HepG2 (cell line): ENCODE results near the gene KANSL1.

Source experiments
- CEBPB ChIP-seq: IDR thresholded peaks from 2 replicates; pipeline ENCODE4 v1.6.1; 2011; ENCODE audit warnings: low read depth, low read length, improper control_type of control experiment, borderline replicate concordance
- TCF7 ChIP-seq: sonication (generic); IDR thresholded peaks from 2 replicates; pipeline ENCODE4 v1.6.1; 2016; ENCODE audit warnings: antibody characterized with exemption, low read depth
- ZNF282 ChIP-seq: fragments of 450-650 bp; IDR thresholded peaks from 2 replicates; pipeline ENCODE4 v1.6.1; 2018; ENCODE audit not compliant: partially characterized antibody
- ZNF772 ChIP-seq: sonication (generic); formaldehyde crosslinking; IDR thresholded peaks from 2 replicates; pipeline ENCODE4 v1.5.0; 2020; ENCODE audit warnings: mild to moderate bottlenecking, missing genetic modification reagents
- TF ChIP-seq, protein P1 (sequence below): sonication (generic); formaldehyde crosslinking; IDR thresholded peaks from 2 replicates; pipeline ENCODE4 v1.5.0; 2020; ENCODE audit warnings: mild to moderate bottlenecking, missing genetic modification reagents, moderate library complexity
- TF ChIP-seq, protein P2 (sequence below): sonication (generic); formaldehyde crosslinking; IDR thresholded peaks from 2 replicates; pipeline ENCODE4 v1.5.0; 2020; ENCODE audit warnings: missing genetic modification reagents

DNA sequence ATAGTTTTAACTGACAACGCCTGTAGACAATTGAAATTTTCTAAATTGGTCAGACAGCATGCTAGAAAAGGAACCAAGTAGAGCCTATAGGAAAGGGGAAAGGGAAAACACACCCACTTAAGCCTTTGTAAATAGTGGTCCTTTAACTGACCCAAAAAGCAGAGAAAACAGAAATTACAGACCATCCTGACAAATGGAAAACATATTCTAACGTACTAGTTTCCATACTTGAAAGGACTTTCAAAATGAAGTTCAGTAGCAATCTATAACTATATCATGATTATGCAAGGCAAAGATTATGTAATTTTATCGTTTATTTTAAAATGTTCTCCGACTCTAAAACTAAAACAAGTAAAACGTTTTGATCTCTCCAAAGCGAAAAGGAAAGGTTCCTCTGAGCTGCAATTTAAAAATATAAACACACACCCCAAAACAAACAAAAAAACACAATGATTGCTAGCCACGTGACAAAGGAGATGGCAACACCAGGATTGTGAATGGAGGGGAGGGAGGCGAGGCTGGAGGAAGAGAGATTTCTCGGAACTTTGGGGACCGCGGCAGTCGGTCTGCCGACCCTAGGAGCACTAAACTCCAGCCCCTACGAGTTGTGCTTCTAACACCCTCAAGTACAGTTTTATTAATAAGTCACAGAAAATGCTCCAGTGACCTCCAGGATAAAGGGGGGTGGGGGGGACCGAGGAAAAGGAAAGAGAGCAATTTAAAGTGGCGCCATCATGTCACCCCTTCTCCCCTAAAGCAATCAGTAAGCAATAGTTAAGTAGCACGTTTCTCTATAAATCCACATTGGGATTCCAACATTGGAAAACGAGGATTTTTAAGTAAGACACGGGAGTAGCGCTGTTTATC is 1.7 kb downstream of the KANSL1 start:
- TF ChIP-seq, protein P1, sequence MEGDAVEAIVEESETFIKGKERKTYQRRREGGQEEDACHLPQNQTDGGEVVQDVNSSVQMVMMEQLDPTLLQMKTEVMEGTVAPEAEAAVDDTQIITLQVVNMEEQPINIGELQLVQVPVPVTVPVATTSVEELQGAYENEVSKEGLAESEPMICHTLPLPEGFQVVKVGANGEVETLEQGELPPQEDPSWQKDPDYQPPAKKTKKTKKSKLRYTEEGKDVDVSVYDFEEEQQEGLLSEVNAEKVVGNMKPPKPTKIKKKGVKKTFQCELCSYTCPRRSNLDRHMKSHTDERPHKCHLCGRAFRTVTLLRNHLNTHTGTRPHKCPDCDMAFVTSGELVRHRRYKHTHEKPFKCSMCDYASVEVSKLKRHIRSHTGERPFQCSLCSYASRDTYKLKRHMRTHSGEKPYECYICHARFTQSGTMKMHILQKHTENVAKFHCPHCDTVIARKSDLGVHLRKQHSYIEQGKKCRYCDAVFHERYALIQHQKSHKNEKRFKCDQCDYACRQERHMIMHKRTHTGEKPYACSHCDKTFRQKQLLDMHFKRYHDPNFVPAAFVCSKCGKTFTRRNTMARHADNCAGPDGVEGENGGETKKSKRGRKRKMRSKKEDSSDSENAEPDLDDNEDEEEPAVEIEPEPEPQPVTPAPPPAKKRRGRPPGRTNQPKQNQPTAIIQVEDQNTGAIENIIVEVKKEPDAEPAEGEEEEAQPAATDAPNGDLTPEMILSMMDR (CRISPR knock-in tag), result no peak
- TF ChIP-seq ZNF772 (CRISPR knock-in tag) (no peak), TCF7 (no peak), CEBPB (0 out of 2 replicates have a peak, but pooled peaks have one; percentile 19), ZNF282 (no peak)
- TF ChIP-seq, protein P2, sequence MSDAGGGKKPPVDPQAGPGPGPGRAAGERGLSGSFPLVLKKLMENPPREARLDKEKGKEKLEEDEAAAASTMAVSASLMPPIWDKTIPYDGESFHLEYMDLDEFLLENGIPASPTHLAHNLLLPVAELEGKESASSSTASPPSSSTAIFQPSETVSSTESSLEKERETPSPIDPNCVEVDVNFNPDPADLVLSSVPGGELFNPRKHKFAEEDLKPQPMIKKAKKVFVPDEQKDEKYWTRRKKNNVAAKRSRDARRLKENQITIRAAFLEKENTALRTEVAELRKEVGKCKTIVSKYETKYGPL (CRISPR knock-in tag), result peak; percentile 81; the same call in 1 of the 2 replicates
